ENCODE data around the gene MED16.

MED16 gene

GRCh38 chr19:932648-933552 is 39.9 kb upstream of the MED16 start:
- no peaks in the 10 kb centered on the region for H3K36me3 Mint-ChIP-seq (ENCODE audit: low read depth)
- DNase-seq (peak; percentile 41), ATAC-seq (peak; percentile 34)
- peak overlapping the region; percentile 48 for H3K4me3 Mint-ChIP-seq
- H3K27me3 Mint-ChIP-seq, result peaks cover 2% of the 10 kb centered on the region
- peaks cover 21% of the 10 kb centered on the region for H3K4me1 Mint-ChIP-seq
- H3K9me3 Mint-ChIP-seq, result no peaks in the 10 kb centered on the region
- H3K27ac Mint-ChIP-seq, result no peak overlapping the region

- Mint-ChIP-seq H3K4me1 (peaks cover 16% of the 10 kb centered on the region), H3K4me3 (no peak overlapping the region), H3K27me3 (no peaks in the 10 kb centered on the region), H3K9me3 (no peaks in the 10 kb centered on the region), H3K36me3 (ENCODE audit: low read depth) (no peaks in the 10 kb centered on the region), H3K27ac (no peak overlapping the region)
- no peak for DNase-seq
- ATAC-seq, result no peak
Measured at GRCh38 chr19:931860-932647, 39.1 kb upstream of the MED16 start.

- Mint-ChIP-seq H3K27ac (no peak overlapping the region), H3K4me1 (peaks cover 14% of the 10 kb centered on the region), H3K4me3 (no peak overlapping the region), H3K9me3 (no peaks in the 10 kb centered on the region), H3K36me3 (ENCODE audit: low read depth) (no peaks in the 10 kb centered on the region), H3K27me3 (no peaks in the 10 kb centered on the region)
- ATAC-seq (no peak), DNase-seq (no peak)
Measured at GRCh38 chr19:929891-930258, 36.9 kb upstream of the MED16 start.

- no peaks in the 10 kb centered on the region for H3K9me3 Mint-ChIP-seq
- H3K4me1 Mint-ChIP-seq, result peaks cover 17% of the 10 kb centered on the region
- ATAC-seq (no peak), DNase-seq (no peak)
- no peak overlapping the region for H3K4me3 Mint-ChIP-seq
- H3K27ac Mint-ChIP-seq, result no peak overlapping the region
- no peaks in the 10 kb centered on the region for H3K27me3 Mint-ChIP-seq
- no peaks in the 10 kb centered on the region for H3K36me3 Mint-ChIP-seq (ENCODE audit: low read depth)
Measured at GRCh38 chr19:929203-929890, 36.4 kb upstream of the MED16 start.

GRCh38 chr19:928471-929202 is 35.6 kb upstream of the MED16 start:
- no peaks in the 10 kb centered on the region for H3K36me3 Mint-ChIP-seq (ENCODE audit: low read depth)
- H3K27ac Mint-ChIP-seq, result no peak overlapping the region
- H3K4me3 Mint-ChIP-seq, result no peak overlapping the region
- H3K27me3 Mint-ChIP-seq, result no peaks in the 10 kb centered on the region
- no peaks in the 10 kb centered on the region for H3K9me3 Mint-ChIP-seq
- peaks cover 20% of the 10 kb centered on the region for H3K4me1 Mint-ChIP-seq
- ATAC-seq (no peak), DNase-seq (no peak)

GRCh38 chr19:927780-928401 is 34.9 kb upstream of the MED16 start:
- DNase-seq (no peak), ATAC-seq (no peak)
- Mint-ChIP-seq H3K27me3 (no peaks in the 10 kb centered on the region), H3K4me3 (no peak overlapping the region), H3K36me3 (ENCODE audit: low read depth) (no peaks in the 10 kb centered on the region), H3K27ac (no peak overlapping the region), H3K9me3 (no peaks in the 10 kb centered on the region), H3K4me1 (peaks cover 18% of the 10 kb centered on the region)

GRCh38 chr19:927351-927779 is 34.4 kb upstream of the MED16 start:
- no peak for ATAC-seq
- Mint-ChIP-seq H3K27me3 (no peaks in the 10 kb centered on the region), H3K27ac (no peak overlapping the region), H3K4me1 (peaks cover 14% of the 10 kb centered on the region), H3K36me3 (ENCODE audit: low read depth) (no peaks in the 10 kb centered on the region), H3K4me3 (no peak overlapping the region), H3K9me3 (no peaks in the 10 kb centered on the region)
- no peak for DNase-seq

GRCh38 chr19:926589-927350 is 33.8 kb upstream of the MED16 start:
- Mint-ChIP-seq H3K27me3 (no peaks in the 10 kb centered on the region), H3K4me3 (peak overlapping the region; percentile 59), H3K4me1 (peaks cover 14% of the 10 kb centered on the region), H3K27ac (no peak overlapping the region), H3K36me3 (ENCODE audit: low read depth) (no peaks in the 10 kb centered on the region), H3K9me3 (no peaks in the 10 kb centered on the region)
- ATAC-seq (no peak), DNase-seq (peak; percentile 77)

- H3K4me1 Mint-ChIP-seq, result peaks cover 18% of the 10 kb centered on the region
- ATAC-seq, result no peak
- peak overlapping the region; percentile 53 for H3K4me3 Mint-ChIP-seq
- DNase-seq, result no peak
- H3K9me3 Mint-ChIP-seq, result no peaks in the 10 kb centered on the region
- H3K36me3 Mint-ChIP-seq (ENCODE audit: low read depth), result no peaks in the 10 kb centered on the region
- H3K27me3 Mint-ChIP-seq, result no peaks in the 10 kb centered on the region
- H3K27ac Mint-ChIP-seq, result no peak overlapping the region
Measured at GRCh38 chr19:926323-926588, 33.3 kb upstream of the MED16 start.

- Mint-ChIP-seq H3K27ac (peak within 1 kb of the TSS; percentile 49), H3K9me3 (no peaks in the 10 kb centered on the region), H3K27me3 (no peaks in the 10 kb centered on the region), H3K4me3 (peak within 1 kb of the TSS; percentile 75), H3K36me3 (ENCODE audit: low read depth) (no peaks in the 10 kb centered on the region), H3K4me1 (peaks cover 23% of the 10 kb centered on the region)
- ATAC-seq (peak; percentile 62), DNase-seq (peak; percentile 81)
Measured at GRCh38 chr19:925526-926322, 32.7 kb upstream of the MED16 start, which contains the start of gene ARID3A. Gene ARID3A (plus strand): TSS chr19:926035. CDS start chr19:929529, 3,494 bp downstream.

GRCh38 chr19:925087-925525 is 32.1 kb upstream of the MED16 start:
- H3K27ac Mint-ChIP-seq, result peak overlapping the region; percentile 49
- H3K9me3 Mint-ChIP-seq, result no peaks in the 10 kb centered on the region
- DNase-seq (no peak), ATAC-seq (peak; percentile 69)
- peaks cover 25% of the 10 kb centered on the region for H3K4me1 Mint-ChIP-seq
- no peaks in the 10 kb centered on the region for H3K36me3 Mint-ChIP-seq (ENCODE audit: low read depth)
- no peaks in the 10 kb centered on the region for H3K27me3 Mint-ChIP-seq
- H3K4me3 Mint-ChIP-seq, result peak overlapping the region; percentile 75

GRCh38 chr19:924553-925086 is 31.6 kb upstream of the MED16 start:
- Mint-ChIP-seq H3K4me1 (peaks cover 25% of the 10 kb centered on the region), H3K4me3 (peak overlapping the region; percentile 75), H3K27me3 (no peaks in the 10 kb centered on the region), H3K9me3 (no peaks in the 10 kb centered on the region), H3K36me3 (ENCODE audit: low read depth) (no peaks in the 10 kb centered on the region), H3K27ac (no peak overlapping the region)
- DNase-seq (peak; percentile 64), ATAC-seq (no peak)

Measured in activated naive CD8-positive, alpha-beta T cell treated with anti-CD3 and anti-CD28 coated beads, Interleukin-2, amount 50 U/mL, for 24 hours (primary cell).